GDM1 (cell line): Measurements from ENCODE around the gene NPTX1.
"Not testable (repeated sequence)": the region's sequence is repeated elsewhere in the genome, so short reads cannot be mapped to it uniquely, and the experiment has no call there.

ENCODE experiments used
- DNase-seq: peaks from one replicate; lab custom pipeline; 2025; lab: John Stamatoyannopoulos, UW

The NPTX1 gene, protein sequence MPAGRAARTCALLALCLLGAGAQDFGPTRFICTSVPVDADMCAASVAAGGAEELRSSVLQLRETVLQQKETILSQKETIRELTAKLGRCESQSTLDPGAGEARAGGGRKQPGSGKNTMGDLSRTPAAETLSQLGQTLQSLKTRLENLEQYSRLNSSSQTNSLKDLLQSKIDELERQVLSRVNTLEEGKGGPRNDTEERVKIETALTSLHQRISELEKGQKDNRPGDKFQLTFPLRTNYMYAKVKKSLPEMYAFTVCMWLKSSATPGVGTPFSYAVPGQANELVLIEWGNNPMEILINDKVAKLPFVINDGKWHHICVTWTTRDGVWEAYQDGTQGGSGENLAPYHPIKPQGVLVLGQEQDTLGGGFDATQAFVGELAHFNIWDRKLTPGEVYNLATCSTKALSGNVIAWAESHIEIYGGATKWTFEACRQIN

DNA sequence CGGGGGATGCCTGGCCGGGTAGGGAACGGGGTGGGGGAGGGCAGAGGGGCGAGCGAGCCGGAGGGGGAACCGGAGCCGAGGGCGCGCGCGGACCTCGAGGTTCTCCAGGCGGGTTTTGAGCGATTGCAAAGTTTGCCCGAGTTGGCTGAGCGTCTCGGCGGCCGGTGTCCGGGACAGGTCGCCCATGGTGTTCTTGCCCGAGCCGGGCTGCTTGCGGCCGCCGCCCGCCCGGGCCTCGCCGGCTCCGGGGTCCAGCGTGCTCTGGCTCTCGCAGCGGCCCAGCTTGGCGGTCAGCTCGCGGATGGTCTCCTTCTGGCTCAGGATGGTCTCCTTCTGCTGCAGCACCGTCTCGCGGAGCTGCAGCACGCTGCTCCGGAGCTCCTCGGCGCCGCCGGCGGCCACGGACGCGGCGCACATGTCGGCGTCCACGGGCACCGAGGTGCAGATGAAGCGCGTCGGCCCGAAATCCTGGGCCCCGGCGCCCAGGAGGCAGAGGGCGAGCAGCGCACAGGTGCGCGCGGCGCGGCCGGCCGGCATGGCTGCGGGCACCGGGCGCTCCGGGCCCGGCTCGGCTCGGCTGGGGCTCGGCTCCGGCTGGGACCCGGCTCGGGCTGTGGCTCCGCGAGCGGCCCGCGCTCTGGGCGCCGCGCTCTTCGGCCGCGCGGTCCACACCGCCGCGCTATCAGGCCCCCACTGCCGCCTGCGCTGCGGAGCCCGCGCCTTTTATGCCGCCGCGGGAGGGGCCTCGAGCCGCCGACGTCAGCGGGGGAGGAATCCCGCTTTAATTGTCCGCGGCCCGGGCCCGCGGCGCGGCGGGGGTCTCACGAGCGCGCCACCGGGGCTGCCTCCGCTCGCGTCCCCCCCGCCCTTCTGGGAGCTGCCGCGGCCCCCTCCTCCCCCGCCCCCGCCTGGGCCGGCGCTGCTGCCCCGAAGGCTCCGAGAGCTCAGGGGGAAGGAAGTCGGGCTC, at the start of gene NPTX1:
TSS of gene NPTX1 (minus strand) at position 698 of the 967 bp plus-strand sequence. CDS start at position 537, 161 bp downstream.
- no peak for DNase-seq

DNA sequence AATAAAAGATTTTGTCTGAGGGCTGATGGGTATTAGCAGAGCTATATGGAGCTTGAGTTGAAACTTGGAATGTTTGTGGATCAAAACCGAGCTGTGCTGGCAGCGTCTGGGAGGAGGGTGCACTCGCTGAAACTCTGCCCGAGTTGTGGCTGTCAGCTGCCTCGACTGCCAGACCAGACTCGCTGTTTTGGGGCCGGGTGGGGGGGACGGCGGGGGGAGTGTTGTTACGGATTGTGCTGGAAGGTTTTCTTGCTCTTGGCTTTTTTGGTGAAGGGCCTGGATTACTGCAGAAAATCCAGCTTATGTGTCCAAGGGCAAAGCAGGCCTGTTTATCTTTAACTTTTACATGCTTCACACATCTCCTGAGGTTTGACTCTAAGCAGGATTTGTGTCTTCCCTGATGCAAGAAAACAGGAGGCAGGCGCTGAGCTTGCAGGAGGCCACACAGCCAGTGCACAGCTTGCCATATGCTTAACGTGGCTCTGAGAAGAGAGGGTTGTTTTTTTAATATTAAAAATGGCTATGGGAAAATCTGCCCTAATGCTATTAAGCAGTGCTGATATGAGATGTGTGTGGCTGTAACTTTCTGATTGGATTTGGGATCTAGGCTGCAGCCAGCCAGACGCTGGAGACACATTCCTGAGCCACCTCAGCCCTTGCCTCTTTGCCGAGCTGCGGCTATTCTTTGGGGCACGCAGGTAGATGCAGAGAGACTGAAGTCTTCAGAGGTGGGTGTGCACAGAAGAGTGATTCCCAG, 47.7 kb upstream of the NPTX1 start:
- no peak for DNase-seq

DNA sequence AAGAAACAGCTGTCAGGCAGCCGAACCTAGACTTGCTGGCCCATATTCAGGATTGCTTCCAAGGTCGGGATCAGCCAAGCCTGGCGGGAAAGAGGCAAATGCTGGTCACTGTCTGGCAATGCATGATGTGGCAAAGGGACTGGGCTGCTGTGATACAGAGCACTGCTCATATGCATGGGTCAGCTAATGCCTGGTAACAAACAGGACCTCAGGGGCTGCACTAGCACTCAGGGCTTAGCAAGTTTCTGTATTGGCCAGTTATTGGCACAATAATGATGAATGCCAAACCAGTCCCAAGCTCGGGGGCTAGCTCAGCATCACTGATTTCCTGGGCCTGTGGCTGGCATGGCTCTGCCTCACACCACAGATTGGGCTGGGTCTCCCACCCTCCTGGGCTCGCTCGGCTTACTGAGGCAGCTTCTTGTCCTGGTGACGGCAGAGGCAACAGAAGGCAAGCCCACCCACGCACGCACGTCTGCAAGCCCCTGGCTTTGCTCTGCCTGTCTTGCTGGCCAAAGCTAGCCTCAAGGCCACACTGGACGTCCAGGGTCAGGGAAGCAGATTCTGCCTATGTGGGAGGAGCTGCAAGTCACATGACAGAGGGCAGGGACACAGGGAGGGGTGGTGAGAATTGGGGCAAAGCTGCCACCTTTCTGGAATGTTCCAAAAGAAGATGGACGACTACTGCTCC, 46.8 kb upstream of the NPTX1 start:
- DNase-seq, result no peak

DNA sequence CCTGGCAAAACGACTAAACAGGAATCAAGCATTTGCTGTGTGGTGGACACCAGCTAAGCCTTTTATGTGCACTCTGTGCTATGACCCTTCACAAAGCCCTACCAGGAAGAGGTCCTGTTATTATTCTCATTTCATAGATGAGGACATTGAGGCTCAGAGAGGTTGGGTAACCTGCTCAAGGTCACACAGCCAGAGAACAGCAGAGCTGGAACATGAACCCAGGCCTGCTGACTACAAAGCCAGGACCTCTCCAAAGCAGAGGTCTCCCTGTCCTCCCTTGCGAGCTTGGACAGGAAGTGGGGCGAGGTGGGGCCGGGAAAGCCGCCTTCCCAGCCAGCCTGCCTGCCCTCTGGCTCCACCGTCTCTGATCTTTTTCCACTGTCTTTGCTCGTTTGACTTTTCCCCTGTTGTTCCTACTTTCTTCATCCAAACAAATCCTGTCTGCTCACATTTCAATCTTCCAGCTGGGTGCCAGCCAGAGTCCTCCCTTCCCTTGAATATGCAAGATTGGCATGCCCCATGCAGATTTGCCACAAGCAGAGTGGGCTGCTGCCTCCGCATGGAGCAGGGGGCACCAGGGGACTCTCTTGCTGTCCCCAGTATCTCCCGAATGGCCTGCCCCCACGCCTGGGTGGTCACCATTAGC, 44.5 kb upstream of the NPTX1 start:
- DNase-seq, result no peak

DNA sequence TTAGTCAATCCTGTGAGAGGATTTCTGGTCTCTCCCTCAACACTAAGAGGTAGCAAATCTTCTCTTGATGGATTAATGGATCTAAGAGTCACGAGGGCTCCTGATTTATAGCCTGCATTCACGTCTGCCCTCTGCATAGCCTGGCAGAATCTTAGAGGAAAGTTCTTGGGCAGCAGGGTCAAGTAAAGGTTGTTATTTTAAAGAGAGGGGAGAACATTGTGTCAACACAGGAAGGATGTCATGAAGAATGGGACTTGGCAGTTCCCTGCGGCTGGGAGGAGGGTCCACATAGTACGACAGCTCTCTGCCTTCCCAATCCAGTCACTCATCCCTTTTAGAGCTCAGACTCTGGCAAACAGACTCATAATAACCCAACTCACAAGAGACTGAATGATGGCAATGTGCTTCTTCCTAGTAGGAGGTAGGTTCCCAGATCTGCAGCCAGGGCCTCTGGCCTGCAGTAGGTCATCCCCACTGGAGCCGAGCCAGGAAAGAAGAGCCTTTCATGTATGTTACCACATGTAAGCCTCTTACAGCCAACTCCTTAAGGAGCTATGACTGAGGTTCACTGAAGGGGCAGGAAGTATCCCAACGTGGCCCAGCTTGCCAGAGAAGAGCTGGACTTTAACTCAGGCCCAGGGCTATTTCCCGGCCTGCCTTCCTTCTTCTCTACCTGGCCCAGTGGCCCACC, 42.8 kb upstream of the NPTX1 start:
- DNase-seq, result no peak

DNA sequence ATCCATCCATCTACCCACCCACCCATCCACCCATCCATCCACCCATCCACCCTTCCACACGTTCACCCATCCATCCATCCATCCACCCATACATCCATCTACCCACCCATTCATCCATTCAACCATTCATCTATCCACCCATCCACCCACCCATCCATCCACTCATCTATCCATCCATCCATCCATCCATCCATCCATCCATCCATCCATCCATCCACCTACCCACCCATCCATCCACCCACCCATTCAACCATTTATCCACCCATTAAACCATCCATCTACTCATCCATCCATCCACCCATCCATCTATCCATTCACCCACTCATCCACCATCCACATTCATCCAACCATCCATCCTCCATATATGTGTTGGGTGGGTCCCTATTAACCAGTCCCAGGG, 42.0 kb upstream of the NPTX1 start:
- DNase-seq, result no peak

DNA sequence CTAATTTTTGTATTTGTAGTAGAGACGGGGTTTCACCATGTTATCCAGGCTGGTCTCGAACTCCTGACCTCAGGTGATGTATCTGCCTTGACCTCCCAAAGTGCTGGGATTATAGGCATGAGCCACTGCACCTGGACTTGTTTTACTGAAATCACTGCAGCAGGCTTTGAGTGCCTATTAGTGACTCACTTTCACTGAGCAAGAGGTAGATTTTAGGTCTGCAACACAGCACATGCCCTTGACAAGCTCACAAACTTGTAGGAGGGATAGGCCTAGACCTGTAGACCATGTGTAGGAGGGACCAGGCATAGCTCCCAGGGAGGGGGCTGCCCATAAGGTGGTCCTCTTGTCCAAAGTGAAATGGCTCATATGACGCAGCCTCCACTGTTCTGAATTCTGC, 41.2 kb upstream of the NPTX1 start:
- DNase-seq, result no peak

DNA sequence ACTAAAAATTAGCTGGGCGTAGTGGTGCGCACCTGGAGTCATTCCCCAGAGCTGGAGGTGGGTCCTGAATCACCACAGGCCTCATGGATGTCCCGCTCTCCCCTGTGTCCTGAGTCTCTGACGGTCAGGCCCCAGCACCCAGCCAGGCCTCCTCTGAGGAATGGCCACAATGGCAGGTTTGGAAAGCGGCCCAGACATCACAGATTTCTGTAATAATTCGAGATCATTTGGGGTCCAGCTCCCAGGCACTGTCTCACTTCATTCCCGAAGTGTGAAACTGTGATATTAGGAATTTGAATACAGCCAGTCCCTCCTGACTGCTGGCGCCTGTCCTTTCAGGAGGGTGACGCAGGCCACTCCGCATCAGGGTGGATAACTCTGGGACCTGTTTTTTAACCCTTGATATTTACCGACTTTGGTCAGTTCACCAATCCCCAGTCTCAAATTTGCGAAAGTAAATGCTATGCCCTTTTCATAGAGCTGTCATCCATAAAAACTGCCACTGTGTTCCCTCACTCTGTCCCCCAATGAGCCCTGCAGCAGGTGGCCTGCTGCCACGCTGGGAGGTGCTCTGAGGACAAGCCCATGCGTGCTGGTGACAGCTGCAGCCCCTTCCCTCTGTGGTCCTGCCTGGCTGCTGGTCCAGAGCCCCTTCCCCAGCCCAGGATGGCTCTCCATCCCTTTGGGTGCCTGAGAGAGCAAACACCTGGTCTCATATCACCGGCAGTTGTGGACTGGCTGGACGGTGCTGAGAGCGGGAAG, 39.9 kb upstream of the NPTX1 start:
- DNase-seq, result no peak

DNA sequence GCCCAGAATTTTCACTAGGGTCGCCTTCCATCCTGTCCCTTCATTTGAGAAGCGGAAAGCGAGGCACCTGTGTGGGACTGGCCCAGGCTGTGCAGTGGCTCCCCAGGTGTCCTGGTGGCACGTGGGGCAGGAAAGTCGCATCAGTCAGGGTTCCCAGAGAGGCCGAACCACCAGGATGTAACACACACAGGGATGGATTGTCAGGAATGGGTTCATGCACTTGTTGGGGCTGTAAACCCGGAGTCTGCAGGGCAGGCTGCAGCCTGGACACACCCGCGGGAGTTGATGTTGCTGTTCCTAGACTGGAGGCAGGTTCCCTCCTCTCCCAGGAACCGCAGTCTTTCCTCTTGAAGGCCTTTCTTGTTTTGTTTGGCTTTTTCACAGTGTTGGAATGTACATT, 37.5 kb upstream of the NPTX1 start:
- no peak for DNase-seq

DNA sequence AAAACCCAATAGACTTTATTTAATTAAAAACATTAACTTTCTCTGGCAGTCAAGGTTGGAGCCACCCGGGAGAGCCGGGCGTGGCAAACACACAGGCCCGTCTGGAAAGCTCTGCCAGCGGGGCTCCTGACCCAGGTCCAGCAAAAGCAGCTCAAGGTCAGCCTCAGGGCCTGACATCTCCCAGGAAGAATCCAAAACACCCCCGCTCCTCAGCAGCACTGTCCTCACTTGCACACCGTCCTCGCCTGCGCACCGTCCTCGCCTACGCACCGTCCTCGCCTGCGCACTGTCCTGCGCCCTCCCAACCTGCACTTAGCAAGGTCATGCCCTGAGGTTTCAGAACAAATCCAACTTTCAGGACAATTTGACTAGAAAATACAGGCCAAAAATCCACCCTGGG, 36.8 kb upstream of the NPTX1 start:
- no peak for DNase-seq

DNA sequence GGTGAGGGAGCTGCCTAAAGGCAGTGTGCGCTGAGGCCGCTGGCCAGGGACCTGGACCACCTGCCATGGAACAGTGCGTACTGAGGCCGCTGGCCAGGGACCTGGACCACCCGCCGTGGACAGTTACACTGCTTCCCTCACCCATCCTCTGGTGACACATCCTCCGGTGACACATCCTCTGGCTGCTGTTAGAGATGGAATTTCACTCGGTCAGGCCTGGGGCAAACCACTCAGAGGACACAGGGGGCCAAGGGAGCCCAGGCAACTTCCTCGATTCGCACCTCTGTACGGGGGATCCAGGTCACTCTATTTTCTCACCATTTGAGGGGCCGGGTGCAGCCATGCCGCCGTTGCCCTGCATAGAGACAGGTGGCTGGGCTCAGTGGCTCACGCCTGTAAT, 35.8 kb upstream of the NPTX1 start:
- no peak for DNase-seq

DNA sequence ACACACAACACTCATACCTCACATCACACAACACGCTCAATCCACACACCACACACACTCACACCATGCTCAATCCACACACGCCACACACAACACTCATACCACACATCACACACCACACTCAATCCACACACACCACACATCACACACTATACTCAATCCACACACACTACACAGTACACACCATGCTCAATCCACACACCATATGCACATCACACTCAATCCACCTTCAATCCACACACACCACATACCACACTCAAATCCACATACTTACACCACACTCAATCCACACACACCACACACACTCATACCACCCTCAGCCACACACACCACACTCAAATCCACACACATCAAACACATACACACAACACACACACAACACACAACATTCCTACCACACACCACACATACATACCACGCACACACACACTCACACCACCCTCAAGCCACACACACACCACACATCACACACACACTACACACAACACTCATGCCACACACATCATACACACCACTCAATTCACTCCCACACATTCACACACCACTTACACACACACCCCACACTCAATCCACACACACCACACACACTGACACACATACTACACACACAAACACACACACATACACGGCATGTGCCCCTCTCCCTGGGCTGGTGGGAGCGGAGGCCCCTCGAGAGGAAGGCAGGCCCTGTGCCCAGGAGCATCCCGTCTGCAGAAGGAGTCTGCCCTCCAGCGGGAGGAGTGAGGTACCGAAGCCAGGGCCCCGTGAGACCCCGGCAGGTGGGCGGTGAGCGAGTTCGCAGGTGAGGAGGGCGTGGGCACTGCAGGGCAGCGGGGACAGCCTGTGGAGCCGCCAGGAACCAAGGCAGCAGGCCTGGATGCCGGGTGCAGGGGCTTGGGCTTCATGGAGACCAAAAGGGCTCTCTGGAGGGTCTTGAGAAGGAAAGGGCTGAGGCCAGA, 35.1 kb upstream of the NPTX1 start:
- no peak for DNase-seq

DNA sequence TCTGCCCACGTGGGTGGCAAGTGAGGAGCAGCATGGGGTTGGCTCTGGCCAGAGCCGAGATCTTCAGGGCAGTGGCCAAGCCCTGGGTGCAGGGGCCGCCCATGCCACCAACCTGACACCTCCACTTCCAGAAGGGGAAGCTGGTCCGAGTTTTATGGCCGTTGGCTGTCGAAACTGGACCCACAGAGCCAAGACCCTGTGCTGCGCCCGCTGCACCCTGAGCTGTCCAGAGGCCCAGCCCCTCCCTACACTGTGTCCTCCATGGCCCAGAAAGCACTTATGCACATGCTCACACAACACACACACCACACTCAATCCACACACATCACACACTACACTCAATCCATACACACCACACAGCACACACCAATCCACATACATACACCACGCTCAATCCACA, 34.4 kb upstream of the NPTX1 start:
- DNase-seq, result no peak

DNA sequence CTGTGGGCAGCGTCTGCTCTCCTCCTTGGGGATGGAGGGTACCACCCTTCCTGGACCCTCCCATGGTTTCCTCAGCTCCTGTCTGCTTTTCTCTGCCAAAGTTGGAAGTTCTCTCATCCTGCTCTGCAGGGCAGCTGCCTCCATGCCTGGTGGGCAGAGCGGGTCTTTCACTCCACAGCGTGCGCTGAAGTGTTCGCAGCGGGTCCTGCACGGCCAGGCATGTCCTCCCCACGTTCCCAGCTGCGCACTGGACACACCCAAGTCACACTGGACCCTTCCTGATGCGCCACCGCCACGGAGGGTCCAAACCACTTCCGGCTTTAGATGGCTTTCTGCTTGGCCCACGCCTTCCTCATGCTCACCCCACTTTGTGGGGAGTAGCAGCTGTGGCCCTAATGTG, 33.7 kb upstream of the NPTX1 start:
- no peak for DNase-seq

DNA sequence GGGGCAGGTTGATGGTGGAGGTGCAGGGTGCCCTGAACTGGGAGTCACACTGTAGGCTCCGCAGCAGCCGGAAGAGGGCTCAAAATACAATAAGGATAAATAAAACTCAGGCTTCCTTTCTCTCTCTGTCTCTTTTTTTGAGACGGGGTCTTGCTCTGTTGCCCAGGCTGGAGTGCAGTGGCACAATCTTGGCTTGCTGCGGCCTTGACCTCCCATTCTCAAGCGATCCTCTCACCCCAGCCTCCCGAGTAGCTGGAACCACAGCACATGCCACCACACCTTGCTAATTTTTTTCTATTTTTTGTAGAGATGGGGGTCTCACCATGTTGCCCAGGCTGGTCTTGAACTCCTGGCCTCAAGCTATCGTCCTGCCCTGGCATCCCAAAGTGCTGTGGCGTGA, 32.9 kb upstream of the NPTX1 start:
- no peak for DNase-seq

DNA sequence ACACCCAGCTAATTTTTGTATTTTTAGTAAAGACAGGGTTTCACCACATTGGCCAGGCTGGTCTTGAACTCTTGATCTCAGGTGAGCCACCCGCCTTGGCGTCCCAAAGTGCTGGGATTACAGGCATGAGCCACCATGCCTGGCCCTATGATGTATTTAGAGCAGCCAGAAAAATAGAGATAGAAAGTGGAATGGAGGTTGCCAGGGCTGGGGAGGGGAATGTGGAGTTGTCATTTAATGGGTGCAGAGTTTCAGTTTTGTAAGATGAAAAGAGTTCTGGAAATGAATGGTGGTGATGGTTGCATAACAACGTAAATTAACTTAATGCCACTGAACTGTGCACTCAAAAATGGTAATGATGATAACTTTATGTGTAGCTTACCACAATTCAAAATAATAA, 31.6 kb upstream of the NPTX1 start:
- DNase-seq, result no peak

DNA sequence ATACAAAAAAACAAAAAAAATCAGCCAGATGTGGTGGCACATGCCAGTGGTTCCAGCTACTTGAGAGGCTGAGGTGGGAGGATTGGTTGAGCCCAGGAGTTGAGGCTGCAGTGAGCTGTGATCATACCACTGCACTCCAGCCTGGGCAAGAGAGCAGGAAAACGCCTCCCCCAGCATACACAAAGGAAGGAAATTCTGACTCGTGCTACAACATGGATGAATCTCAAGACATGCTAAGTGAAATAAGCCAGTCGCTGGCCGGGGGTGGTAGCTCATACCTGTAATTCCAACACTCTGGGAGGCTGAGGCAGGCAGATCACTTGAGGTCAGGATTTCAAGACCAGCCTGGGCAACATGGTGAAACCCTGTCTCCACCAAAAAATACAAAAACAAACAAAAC, 30.8 kb upstream of the NPTX1 start:
- DNase-seq, result not testable (repeated sequence)

DNA sequence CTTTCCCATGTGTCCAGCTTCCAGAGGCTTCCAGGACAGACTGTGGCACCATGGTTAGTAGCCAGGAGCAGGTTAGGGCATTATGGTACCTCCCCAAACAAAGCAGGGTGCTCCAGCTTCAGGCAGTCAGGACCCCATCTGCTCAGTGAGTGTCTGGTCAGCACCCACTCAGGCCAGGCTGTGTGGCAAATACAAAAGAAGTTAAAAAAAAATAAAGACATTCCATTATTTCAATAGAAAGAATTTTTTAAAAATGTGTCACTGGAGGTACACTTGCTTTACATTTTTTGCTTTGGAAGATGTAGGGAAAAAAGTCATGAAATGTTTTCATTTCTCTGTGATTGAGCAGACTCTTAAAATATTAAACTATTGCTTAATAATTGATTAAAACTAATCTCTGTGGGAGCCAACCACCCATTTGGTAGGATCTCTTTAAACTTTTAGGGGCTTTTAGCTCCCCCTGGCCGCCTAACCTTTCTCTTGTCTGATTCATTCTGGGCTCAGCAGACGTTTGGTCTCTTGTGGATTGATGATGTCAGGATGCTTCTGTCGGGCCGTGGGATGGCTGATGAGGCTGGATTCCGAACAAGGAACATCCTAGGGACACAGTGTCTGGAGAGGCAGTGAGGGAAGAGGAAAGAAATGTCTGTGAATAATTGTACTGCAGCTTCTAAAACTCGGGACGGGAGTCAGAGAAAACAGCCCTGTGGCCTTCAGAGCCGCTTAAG, 28.4 kb upstream of the NPTX1 start:
- no peak for DNase-seq
